ENCODE measurements around the gene GFAP.
A peak's percentile ranks its signal among the peaks of the same experiment; 100 is the strongest.

GFAP gene

DNA sequence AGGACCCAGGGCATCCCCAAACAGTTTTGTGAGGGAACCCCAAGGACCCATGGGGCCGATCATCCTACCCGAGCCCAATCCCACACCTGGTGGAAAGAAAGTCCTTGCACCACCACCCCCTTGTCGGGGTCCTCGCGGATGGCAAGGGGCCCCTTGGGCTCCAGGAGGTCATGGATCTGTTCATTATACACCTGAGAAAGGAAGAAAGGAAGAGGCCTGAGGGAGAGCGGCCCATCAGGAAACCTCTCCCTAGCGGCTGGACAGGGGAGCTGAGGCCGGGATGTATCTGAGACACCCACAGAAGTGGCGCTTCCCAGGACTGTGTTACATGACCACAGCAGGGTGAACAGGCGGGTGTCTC, 19.4 kb upstream of the GFAP start:
- Histone ChIP-seq H3K4me3 (no peak overlapping the region), H3K9ac (ENCODE audit: insufficient read length) (no peak overlapping the region), H3K9me3 (ENCODE audit: low read depth, low read length) (no peaks in the 10 kb centered on the region), H3K36me3 (ENCODE audit: insufficient read depth, low read length) (peaks cover 95% of the 10 kb centered on the region), H3K27ac (no peak overlapping the region)
- TF ChIP-seq EZH2 (IDR thresholded peaks at IDR 0.05) (no peak), FOXP2 (optimal IDR thresholded peaks at IDR 0.05; ENCODE audit: control extremely low read depth, extremely low read length, insufficient read depth) (no peak)
- DNase-seq (ENCODE audit: low read depth, low spot score) = no peak

DNA sequence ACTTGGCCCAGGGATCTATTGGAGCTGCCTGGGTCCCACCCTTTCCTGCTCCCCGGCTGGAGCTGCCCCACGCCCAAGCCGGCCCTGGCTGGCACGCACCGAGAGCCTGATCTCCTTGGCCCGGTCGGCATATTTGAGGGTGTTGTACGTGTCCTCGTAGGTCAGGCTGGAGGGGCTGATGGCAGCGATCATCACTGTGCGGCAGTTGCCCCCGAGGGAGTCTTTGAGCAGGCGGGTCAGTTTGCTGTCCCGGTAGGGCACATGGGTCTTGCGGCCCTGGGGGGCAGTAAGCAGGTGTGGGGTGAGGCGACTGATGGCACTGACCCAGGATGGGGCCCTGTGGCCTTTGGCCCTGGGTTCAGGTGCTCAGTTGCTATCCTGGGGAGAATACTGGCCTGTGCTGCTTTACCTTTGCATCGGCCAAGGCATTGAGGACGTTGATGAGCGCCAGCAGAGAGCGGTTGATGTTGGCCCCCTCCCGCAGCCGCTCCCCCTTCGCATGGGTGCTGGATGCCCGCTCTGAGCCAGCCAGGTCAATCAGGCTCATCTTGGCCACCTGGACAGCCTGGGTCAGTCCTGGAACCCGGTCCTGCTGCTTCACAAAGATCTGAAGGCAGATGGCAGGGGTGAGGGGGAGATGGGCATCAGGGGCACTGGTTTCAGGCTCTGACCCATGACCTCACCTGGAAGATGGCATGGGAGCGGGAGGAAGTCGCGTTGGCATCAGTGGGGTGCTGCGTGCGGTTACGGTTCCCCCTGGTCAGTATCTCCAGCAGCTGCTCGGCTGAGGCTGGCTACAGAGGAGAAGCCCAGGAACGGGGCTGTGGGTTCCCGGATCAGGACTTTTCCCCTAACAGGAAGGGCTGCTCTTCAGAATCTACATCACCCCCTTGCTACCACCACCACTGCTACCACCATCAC, 18.8 kb upstream of the GFAP start:
- TF ChIP-seq POLR2AphosphoS5 (IDR thresholded peaks at IDR 0.05; ENCODE audit: borderline replicate concordance, low read depth, low read length) (no peak), FOXP2 (optimal IDR thresholded peaks at IDR 0.05; ENCODE audit: control extremely low read depth, extremely low read length, insufficient read depth) (no peak), EZH2 (IDR thresholded peaks at IDR 0.05) (no peak)
- H3K4me3 ChIP-seq = no peak overlapping the region
- DNase-seq (ENCODE audit: low read depth, low spot score) = no peak
- peaks cover 95% of the 10 kb centered on the region for H3K36me3 ChIP-seq (ENCODE audit: insufficient read depth, low read length)
- no peaks in the 10 kb centered on the region for H3K9me3 ChIP-seq (ENCODE audit: low read depth, low read length)
- H3K27ac ChIP-seq = no peak overlapping the region
- no peak overlapping the region for H3K9ac ChIP-seq (ENCODE audit: insufficient read length)

GRCh38 chr17:44932787-44933097, 17.4 kb upstream of the GFAP start:
- no peak for DNase-seq (ENCODE audit: low read depth, low spot score)
- H3K9me3 ChIP-seq (ENCODE audit: low read depth, low read length) = no peaks in the 10 kb centered on the region
- TF ChIP-seq POLR2AphosphoS5 (IDR thresholded peaks at IDR 0.05; ENCODE audit: borderline replicate concordance, low read depth, low read length) (peak; percentile 5; the same call in 1 of the 2 replicates), EZH2 (IDR thresholded peaks at IDR 0.05) (no peak)
- no peak overlapping the region for H3K4me3 ChIP-seq
- H3K36me3 ChIP-seq (ENCODE audit: insufficient read depth, low read length) = peaks cover 96% of the 10 kb centered on the region
- H3K27ac ChIP-seq = no peak overlapping the region
- H3K9ac ChIP-seq (ENCODE audit: insufficient read length) = no peak overlapping the region

GRCh38 chr17:44932096-44932786, 16.9 kb upstream of the GFAP start:
- no peak for DNase-seq (ENCODE audit: low read depth, low spot score)
- TF ChIP-seq FOXP2 (optimal IDR thresholded peaks at IDR 0.05; ENCODE audit: control extremely low read depth, extremely low read length, insufficient read depth) = no peak
- TF ChIP-seq POLR2AphosphoS5 (IDR thresholded peaks at IDR 0.05; ENCODE audit: borderline replicate concordance, low read depth, low read length) = no peak
- TF ChIP-seq EZH2 (IDR thresholded peaks at IDR 0.05) = no peak
- no peak overlapping the region for H3K9ac ChIP-seq (ENCODE audit: insufficient read length)
- no peak overlapping the region for H3K4me3 ChIP-seq
- H3K27ac ChIP-seq = no peak overlapping the region
- no peaks in the 10 kb centered on the region for H3K9me3 ChIP-seq (ENCODE audit: low read depth, low read length)
- peaks cover 96% of the 10 kb centered on the region for H3K36me3 ChIP-seq (ENCODE audit: insufficient read depth, low read length)

DNA sequence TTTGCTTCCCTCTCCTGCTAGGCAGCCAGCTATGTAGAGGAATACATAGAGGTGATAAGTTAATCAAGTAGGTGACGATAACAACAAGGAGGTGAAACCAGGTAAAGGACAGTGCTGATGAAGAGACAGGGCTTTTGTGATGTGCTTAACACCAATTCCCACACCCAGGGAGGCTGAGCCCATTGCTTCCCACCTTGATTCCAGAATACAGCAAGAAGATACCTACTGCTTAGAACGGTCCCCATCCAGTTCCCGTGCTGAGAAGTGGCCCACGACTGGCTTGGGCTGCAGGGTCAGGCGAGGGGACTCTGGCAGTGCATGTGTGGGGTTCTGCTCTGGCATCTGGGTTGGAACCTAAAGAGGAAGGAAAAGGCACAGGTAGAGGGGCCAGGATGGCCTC, 16.1 kb upstream of the GFAP start:
- H3K4me3 ChIP-seq = no peak overlapping the region
- peaks cover 99% of the 10 kb centered on the region for H3K36me3 ChIP-seq (ENCODE audit: insufficient read depth, low read length)
- no peaks in the 10 kb centered on the region for H3K9me3 ChIP-seq (ENCODE audit: low read depth, low read length)
- no peak overlapping the region for H3K27ac ChIP-seq
- no peak for DNase-seq (ENCODE audit: low read depth, low spot score)
- no peak overlapping the region for H3K9ac ChIP-seq (ENCODE audit: insufficient read length)
- TF ChIP-seq EZH2 (IDR thresholded peaks at IDR 0.05) (no peak), POLR2AphosphoS5 (IDR thresholded peaks at IDR 0.05; ENCODE audit: borderline replicate concordance, low read depth, low read length) (no peak), FOXP2 (optimal IDR thresholded peaks at IDR 0.05; ENCODE audit: control extremely low read depth, extremely low read length, insufficient read depth) (no peak)

GRCh38 chr17:44930667-44931066, 15.4 kb upstream of the GFAP start:
- Histone ChIP-seq H3K4me3 (no peak overlapping the region), H3K27ac (no peak overlapping the region), H3K9me3 (ENCODE audit: low read depth, low read length) (no peaks in the 10 kb centered on the region), H3K36me3 (ENCODE audit: insufficient read depth, low read length) (peaks cover 99% of the 10 kb centered on the region), H3K9ac (ENCODE audit: insufficient read length) (no peak overlapping the region)
- no peak for TF ChIP-seq POLR2AphosphoS5 (IDR thresholded peaks at IDR 0.05; ENCODE audit: borderline replicate concordance, low read depth, low read length)
- TF ChIP-seq EZH2 (IDR thresholded peaks at IDR 0.05) = no peak
- no peak for TF ChIP-seq FOXP2 (optimal IDR thresholded peaks at IDR 0.05; ENCODE audit: control extremely low read depth, extremely low read length, insufficient read depth)
- DNase-seq (ENCODE audit: low read depth, low spot score) = no peak

GRCh38 chr17:44928950-44929720, 13.8 kb upstream of the GFAP start:
- no peak overlapping the region for H3K9ac ChIP-seq (ENCODE audit: insufficient read length)
- H3K36me3 ChIP-seq (ENCODE audit: insufficient read depth, low read length) = peaks cover 84% of the 10 kb centered on the region
- H3K27ac ChIP-seq = no peak overlapping the region
- TF ChIP-seq EZH2 (IDR thresholded peaks at IDR 0.05) = no peak
- no peak for TF ChIP-seq POLR2AphosphoS5 (IDR thresholded peaks at IDR 0.05; ENCODE audit: borderline replicate concordance, low read depth, low read length)
- no peak for TF ChIP-seq FOXP2 (optimal IDR thresholded peaks at IDR 0.05; ENCODE audit: control extremely low read depth, extremely low read length, insufficient read depth)
- no peak overlapping the region for H3K4me3 ChIP-seq
- no peaks in the 10 kb centered on the region for H3K9me3 ChIP-seq (ENCODE audit: low read depth, low read length)
- DNase-seq (ENCODE audit: low read depth, low spot score) = no peak

DNA sequence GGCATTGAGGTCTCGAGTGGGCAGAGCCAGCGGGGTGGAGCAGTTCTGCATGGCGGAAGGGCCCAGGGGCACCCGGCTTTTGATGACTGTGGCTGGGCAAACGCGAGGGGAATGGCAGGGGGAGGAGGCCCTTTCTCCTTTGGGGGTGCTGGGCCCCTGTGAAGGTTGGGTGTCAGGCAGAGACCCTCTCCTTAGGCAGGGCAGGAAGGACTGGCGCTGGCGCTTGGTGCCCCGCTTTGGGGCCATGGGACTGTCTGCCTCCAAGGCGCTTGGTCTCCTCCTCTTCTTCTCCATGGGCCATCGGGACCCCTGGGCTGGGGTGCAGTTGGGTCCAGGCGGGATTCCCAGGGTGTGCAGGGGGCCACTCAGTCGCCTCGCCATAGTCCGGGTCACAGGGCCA, 12.8 kb upstream of the GFAP start:
- Histone ChIP-seq H3K9me3 (ENCODE audit: low read depth, low read length) (no peaks in the 10 kb centered on the region), H3K9ac (ENCODE audit: insufficient read length) (no peak overlapping the region), H3K27ac (no peak overlapping the region), H3K36me3 (ENCODE audit: insufficient read depth, low read length) (peaks cover 75% of the 10 kb centered on the region), H3K4me3 (no peak overlapping the region)
- no peak for TF ChIP-seq POLR2AphosphoS5 (IDR thresholded peaks at IDR 0.05; ENCODE audit: borderline replicate concordance, low read depth, low read length)
- no peak for TF ChIP-seq EZH2 (IDR thresholded peaks at IDR 0.05)
- TF ChIP-seq FOXP2 (optimal IDR thresholded peaks at IDR 0.05; ENCODE audit: control extremely low read depth, extremely low read length, insufficient read depth) = no peak
- no peak for DNase-seq (ENCODE audit: low read depth, low spot score)
